Inflammatory macrophage treated with lipopolysaccharide for 4 hours (primary cell): Measurements from ENCODE around the gene ZFPL1.
"Not testable (repeated sequence)": the region's sequence is repeated elsewhere in the genome, so short reads cannot be mapped to it uniquely, and the experiment has no call there.

Source experiments
- DNase-seq: peaks from one replicate; pipeline ENCODE4 v3.0.0-alpha.2; 2020

ZFPL1 gene

GRCh38 chr11:65115361-65116082 lies 31.5 kb downstream of the ZFPL1 start:
- DNase-seq: no peak

DNA sequence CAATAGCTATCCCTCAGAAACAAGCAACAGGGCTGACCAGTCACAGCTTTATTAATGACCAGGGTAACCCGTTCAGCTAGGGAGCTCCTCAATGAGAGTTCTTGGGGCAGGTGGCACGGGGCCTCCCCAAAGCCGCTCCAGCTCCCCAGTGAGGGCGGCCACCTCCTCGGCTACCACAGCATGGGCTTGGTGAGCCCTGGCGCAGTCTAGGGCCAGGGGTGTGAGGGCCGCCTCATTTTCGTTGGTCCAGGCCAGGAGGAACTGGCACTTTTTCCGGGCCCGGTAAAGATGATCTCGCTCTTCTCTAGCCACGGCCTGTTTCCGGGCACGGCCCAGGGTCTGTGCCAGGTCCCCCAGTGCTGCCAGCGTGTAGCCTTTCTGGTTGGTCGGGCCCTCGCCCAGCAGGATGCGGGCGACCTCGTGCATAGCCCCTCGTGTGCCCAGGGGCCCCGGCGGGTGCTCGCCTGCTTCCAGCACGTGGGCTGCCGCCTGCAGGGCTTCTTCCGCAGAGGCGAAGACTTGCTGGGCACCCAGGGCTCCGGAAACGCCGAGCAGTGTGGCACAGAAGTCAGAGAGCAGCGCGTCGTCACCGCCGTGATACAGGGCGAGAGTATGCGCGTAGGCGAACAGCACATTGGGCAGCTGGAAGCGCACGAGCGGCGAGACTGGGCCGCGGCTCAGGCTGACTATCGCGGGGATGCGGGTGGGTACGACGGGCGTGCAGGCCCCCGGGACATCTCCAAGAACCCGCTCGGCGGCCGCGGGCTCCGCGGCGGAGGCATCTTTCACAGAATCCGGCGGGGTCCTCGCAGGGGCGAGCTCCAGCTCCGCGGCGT lies 32.6 kb downstream of the ZFPL1 start:
- DNase-seq: peak; percentile 47

DNA sequence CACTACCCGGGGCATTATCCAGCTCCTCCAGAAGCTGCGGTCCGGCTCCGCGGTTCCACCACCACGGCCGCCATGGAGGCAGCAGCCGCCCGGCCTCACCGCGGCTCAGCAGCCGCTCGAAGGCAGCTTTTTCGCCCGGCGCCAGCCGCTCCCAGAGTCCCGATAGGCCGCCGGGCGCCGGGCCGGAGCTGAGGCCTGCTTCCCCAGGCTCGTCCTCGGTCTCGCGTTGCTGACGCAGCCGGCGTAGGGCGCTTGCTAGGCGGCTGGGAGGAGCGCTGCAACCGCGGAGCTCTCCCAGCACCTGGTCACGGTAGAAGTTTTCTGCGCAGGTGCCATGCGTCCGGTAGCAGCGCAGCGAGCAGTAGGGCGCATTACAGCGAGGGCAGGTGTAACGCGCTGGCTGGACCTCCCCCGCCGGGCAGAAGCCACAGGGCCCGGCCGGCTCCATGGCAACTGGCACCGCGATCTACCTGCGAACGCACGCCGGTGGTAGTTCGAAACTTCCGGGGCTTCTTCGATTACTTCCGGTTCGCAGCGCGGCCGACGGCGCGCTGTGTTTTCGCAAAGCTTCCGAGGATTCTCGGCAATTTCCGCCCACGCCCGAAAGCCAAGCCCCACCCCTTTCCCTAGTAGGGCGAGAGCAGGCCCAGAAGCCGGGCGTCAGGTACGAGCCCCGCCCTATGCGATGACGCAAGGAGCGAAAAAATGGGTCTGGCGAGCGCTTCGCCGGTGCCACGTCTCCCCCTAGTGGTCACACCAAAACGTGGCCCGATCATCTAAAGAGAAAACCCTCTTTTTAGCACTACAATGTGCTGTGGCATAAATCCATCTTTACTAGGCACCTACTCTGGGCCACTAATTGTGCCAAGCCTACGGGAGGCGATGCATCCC lies 33.4 kb downstream of the ZFPL1 start, which contains the start of gene ZNHIT2:
TSS of gene ZNHIT2 (minus strand) at position 496 of the 891 bp plus-strand sequence. CDS start at position 448, 48 bp downstream.
- peak; percentile 100 for DNase-seq

GRCh38 chr11:65118097-65118837 lies 34.2 kb downstream of the ZFPL1 start:
- DNase-seq: no peak

DNA sequence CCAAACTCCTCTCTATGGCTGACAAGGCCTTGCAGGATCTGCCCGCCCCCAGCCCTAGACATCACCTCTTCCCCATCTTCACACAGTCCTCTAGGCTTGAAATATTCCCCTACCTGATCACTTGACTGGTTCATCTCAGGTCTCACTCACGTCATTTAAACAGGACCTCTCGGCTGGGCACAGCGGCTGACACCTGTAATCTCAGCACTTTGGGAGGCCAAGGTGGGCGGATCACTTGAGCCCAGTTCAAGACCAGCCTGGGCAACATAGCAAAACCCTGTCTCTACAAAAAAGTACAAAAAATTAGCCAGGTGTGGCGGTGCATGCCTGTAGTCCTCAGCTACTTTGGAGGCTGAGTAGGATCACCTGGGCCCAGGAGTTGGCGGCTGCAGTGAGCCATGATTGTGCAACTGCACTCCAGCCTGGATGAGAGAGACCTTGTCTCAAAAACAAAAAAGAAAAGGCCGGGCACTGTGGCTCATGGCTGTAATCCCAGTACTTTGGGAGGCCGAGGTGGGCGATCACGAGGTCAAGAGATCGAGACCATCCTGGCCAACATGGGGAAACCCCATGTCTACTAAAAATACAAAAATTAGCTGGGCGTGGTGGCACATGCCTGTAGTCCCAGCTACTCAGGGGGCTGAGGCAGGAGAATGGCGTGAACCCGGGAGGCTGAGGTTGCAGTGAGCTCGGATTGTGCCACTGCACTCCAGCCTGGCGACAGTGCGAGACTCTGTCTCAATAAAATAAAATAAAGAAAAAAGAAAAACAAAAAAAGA lies 35.1 kb downstream of the ZFPL1 start:
- not testable (repeated sequence) for DNase-seq

GRCh38 chr11:65119670-65119995 lies 35.6 kb downstream of the ZFPL1 start:
- DNase-seq: no peak

DNA sequence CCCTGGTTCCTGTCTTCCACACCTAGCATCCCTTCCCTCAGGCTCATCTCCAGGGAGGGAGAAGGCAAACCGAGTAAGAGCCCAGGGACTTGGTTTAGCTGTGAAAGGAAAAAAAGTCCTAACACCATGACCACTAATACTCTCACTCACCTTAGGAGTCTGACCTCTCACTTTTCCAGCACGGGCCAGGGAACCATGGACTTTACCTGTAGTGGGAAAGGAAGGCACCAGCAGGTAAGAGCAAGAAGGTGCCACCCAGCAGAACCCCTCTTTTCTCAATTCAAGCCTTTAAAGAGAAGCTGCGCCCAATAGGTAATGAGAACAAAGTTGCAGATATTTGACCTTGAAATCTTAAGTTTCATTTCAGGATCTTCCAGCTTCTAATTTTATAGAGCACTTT lies 36.8 kb downstream of the ZFPL1 start:
- DNase-seq: no peak

- DNase-seq: peak; percentile 42
These were observed 37.4 kb downstream of the ZFPL1 start for GRCh38 chr11:65121447-65121864.

DNA sequence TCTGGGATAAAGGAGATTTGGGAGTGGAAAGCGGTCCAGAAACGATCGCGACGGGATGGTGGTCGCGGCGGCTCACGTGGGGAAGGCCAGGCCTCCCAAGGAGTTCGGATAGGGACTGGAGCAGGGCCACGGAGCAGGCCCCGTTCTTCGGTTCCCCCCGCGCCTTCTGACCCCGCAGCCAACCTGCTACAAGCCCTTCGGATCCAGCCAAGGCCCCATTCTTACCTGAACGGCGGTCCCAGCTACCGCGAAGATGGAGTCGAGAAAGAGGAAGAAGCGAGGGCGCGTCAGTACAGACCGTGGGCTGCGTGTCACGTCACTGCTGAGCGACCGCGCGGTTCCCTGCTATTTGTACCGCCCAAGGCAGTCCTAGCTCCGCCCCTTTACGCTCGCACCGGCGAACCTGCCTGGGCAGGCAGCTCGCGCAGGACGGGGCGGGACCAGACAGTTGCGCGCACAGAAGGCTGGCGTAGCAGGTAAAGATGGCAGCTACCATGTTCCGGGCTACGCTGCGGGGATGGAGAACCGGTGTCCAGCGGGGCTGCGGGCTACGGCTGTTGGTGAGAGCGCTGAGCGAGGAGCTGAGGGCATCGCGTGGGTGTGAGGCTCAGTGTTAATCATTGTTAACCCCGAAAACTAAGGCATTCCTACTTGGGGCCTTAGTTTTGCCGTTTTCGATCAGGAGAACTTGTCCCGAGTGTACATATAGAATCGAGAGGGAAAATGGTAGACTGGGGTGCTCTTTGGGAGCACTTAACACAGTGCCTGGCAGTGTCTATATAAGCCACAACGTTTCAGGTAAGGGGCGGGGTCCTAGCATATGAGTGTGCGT lies 38.1 kb downstream of the ZFPL1 start, which contains the start of the genes FAU and MRPL49:
TSS of gene FAU (minus strand) at position 270 of the 832 bp plus-strand sequence. CDS start 321 bp downstream, outside the sequence.
TSS of gene MRPL49 (plus strand) at position 457 of the 832 bp plus-strand sequence. CDS start at position 483, 26 bp downstream.
- peak; percentile 99 for DNase-seq

GRCh38 chr11:65124480-65125196 lies 40.6 kb downstream of the ZFPL1 start:
- no peak for DNase-seq

GRCh38 chr11:65125197-65126056 lies 41.4 kb downstream of the ZFPL1 start:
- no peak for DNase-seq

- no peak for DNase-seq
These were observed 42.7 kb downstream of the ZFPL1 start for GRCh38 chr11:65126624-65127274.

DNA sequence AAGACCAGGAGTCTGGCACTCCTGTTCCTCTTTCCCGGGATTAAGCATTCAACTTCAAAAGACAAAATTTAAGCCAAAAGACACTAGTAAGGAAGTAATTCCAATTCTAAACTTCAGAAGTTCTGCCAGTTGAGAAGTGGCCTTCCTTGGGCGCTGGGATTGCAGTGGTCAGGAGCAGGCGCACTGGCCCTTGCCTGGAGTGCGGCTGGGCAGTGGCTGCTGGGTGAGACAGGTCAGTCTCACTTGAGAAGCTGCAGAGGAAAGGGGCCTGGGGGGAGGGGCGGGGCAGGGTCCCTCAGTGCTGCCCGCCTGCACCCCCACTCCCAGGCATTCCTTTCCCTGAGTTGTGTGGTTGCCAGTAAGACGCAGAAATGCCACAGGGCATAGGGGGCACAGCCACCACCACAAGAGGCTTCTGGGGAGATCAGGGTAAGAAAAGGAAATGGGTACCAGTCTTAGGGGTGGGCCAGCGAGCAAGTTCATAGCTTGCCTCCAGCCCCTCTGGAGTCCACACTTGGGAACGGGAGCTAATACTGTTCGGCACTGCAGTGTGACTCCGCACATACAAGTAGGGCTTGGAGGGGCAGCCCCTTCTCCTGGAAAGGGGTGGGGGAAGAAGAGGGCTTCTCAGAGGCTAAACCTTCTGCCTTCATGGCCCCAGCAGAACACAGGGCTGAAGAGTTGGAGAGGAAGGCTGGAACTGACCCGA lies 43.6 kb downstream of the ZFPL1 start:
- no peak for DNase-seq

GRCh38 chr11:65128182-65129145 lies 44.4 kb downstream of the ZFPL1 start:
- DNase-seq: no peak

- DNase-seq: no peak
These were observed 45.8 kb downstream of the ZFPL1 start for GRCh38 chr11:65129649-65130441.
